ENCODE data around the gene C3orf49. TPM values are rescaled to one million over a fixed set of nuclear protein-coding genes. Genes with fewer than 3 reads are reported as not detected.

Gene C3orf49
- total RNA-seq, 1 donor: not detected

DNA sequence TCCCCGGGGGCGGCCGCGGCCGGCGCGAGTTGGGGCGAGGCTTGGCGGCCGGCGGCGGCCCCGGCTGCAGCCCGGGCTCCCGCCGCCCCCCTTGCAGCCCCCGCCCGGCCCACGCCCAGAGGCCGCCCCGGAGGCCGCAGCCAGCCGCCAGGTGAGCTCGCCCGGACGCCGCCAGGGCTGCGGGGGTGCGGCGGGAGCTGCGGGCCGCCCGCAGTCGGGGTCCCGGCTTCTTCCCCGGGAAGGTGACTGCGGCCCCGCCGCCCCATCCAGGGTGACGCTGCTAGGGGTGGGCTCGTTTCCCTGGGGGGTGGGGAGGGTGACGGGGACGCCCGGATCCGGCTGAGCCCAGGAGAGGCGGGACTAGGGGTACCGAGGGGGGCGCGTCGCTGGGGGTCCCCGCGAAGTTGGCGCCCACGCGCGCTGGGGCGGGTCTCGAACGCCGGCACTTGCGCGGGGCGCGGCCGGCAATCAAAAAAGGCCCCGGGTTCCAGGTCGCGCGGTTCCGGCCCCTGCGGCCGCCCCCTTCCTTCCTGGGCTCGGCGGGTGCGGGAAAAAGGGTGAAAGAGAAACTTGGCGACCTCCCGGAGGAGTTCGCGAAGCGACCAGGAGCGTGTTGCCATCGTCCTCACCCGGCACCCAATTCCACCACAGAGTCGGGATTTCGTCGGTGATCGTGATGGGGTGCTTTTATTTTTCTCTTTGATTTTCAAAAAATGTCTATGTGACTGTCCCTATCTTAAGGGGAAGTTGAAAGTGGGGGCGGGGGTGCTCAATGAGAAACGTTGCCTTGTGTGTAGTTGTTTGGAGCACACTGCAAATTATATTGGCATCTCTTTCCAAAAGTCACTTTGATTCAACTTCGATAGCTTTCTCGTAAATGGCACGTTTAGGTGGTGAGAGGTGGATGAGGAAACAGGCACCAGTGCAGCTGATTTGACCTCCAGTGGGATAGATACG lies 45.2 kb downstream of the C3orf49 start:
- peaks cover 93% of the 10 kb centered on the region for H3K79me2 ChIP-seq (ENCODE audit: insufficient read depth, low read length)
- H3K4me1 ChIP-seq (ENCODE audit: insufficient read depth, low read length): peaks cover 14% of the 10 kb centered on the region
- DNase-seq (ENCODE audit: insufficient read length, low spot score, missing footprints): peak; percentile 93
- no peaks in the 10 kb centered on the region for H3K27me3 ChIP-seq (ENCODE audit: insufficient read depth, low read length)
- H3K4me2 ChIP-seq (ENCODE audit: insufficient read depth, low read length): peak overlapping the region; percentile 95
- no peaks in the 10 kb centered on the region for H3K9me3 ChIP-seq (ENCODE audit: low read depth, low read length)
- H2AFZ ChIP-seq (ENCODE audit: low read length): peak overlapping the region; percentile 83
- peak overlapping the region; percentile 79 for H3K4me3 ChIP-seq (ENCODE audit: insufficient read depth, low read length)
- H4K20me1 ChIP-seq (ENCODE audit: insufficient read depth, low read length): no peaks in the 10 kb centered on the region
- TF ChIP-seq, protein P1, sequence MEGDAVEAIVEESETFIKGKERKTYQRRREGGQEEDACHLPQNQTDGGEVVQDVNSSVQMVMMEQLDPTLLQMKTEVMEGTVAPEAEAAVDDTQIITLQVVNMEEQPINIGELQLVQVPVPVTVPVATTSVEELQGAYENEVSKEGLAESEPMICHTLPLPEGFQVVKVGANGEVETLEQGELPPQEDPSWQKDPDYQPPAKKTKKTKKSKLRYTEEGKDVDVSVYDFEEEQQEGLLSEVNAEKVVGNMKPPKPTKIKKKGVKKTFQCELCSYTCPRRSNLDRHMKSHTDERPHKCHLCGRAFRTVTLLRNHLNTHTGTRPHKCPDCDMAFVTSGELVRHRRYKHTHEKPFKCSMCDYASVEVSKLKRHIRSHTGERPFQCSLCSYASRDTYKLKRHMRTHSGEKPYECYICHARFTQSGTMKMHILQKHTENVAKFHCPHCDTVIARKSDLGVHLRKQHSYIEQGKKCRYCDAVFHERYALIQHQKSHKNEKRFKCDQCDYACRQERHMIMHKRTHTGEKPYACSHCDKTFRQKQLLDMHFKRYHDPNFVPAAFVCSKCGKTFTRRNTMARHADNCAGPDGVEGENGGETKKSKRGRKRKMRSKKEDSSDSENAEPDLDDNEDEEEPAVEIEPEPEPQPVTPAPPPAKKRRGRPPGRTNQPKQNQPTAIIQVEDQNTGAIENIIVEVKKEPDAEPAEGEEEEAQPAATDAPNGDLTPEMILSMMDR (IDR thresholded peaks at IDR 0.05; ENCODE audit: extremely low read depth, low read depth, low read length): no peak
- no peaks in the 10 kb centered on the region for H3K36me3 ChIP-seq (ENCODE audit: insufficient read depth, low read length)
- H3K27ac ChIP-seq (ENCODE audit: low read depth, low read length): peak overlapping the region; percentile 48

GRCh38 chr3:63864965-63865327 lies 45.8 kb downstream of the C3orf49 start:
- TF ChIP-seq, protein P1 (IDR thresholded peaks at IDR 0.05; ENCODE audit: extremely low read depth, low read depth, low read length): no peak
- peak overlapping the region; percentile 48 for H3K27ac ChIP-seq (ENCODE audit: low read depth, low read length)
- peak overlapping the region; percentile 95 for H3K4me2 ChIP-seq (ENCODE audit: insufficient read depth, low read length)
- H3K79me2 ChIP-seq (ENCODE audit: insufficient read depth, low read length): peaks cover 92% of the 10 kb centered on the region
- peaks cover 18% of the 10 kb centered on the region for H3K4me1 ChIP-seq (ENCODE audit: insufficient read depth, low read length)
- H2AFZ ChIP-seq (ENCODE audit: low read length): peak overlapping the region; percentile 83
- peaks cover 4% of the 10 kb centered on the region for H4K20me1 ChIP-seq (ENCODE audit: insufficient read depth, low read length)
- no peaks in the 10 kb centered on the region for H3K36me3 ChIP-seq (ENCODE audit: insufficient read depth, low read length)
- DNase-seq (ENCODE audit: insufficient read length, low spot score, missing footprints): no peak
- H3K9me3 ChIP-seq (ENCODE audit: low read depth, low read length): no peaks in the 10 kb centered on the region
- no peaks in the 10 kb centered on the region for H3K27me3 ChIP-seq (ENCODE audit: insufficient read depth, low read length)
- H3K4me3 ChIP-seq (ENCODE audit: insufficient read depth, low read length): peak overlapping the region; percentile 79

GRCh38 chr3:63867225-63867624 lies 48.1 kb downstream of the C3orf49 start:
- Histone ChIP-seq H3K4me3 (ENCODE audit: insufficient read depth, low read length) (no peak overlapping the region), H2AFZ (ENCODE audit: low read length) (no peak overlapping the region), H4K20me1 (ENCODE audit: insufficient read depth, low read length) (peaks cover 4% of the 10 kb centered on the region), H3K27ac (ENCODE audit: low read depth, low read length) (no peak overlapping the region), H3K27me3 (ENCODE audit: insufficient read depth, low read length) (no peaks in the 10 kb centered on the region), H3K4me1 (ENCODE audit: insufficient read depth, low read length) (peaks cover 37% of the 10 kb centered on the region), H3K36me3 (ENCODE audit: insufficient read depth, low read length) (no peaks in the 10 kb centered on the region), H3K79me2 (ENCODE audit: insufficient read depth, low read length) (peaks cover 85% of the 10 kb centered on the region), H3K9me3 (ENCODE audit: low read depth, low read length) (no peaks in the 10 kb centered on the region), H3K4me2 (ENCODE audit: insufficient read depth, low read length) (no peak overlapping the region)
- DNase-seq (ENCODE audit: insufficient read length, low spot score, missing footprints): no peak
- TF ChIP-seq, protein P1 (IDR thresholded peaks at IDR 0.05; ENCODE audit: extremely low read depth, low read depth, low read length): no peak

DNA sequence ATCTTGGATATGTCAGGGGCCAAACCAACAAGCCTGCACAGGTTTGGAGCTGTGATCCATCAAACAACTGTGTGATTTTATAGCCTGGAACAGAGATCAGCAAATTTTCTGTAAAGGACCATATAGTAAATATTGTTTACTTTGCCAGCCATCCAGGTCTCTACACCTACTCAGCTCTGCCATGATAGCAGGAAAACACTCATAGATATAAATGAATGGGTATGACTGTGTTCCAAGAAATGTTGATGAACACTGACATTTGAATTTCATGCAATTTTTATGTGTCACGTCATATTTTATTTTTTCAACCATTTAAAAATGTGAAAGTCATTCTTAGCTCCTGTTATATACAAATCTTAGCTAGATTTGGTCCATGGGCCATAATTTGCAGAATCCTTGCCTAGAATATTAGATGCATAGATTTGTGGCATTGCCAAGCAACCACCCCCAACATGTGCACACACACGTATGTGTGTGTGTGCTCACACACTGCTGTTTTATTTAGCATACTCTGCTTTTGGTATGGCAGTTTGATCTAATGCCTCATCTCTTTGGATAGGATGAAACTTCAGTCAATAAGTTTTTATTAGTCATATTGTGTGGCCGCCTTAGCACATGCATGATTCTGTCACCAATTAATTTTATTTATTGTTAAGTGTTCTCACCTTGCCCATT lies 51.0 kb downstream of the C3orf49 start:
- no peak overlapping the region for H2AFZ ChIP-seq (ENCODE audit: low read length)
- no peak overlapping the region for H3K4me3 ChIP-seq (ENCODE audit: insufficient read depth, low read length)
- H3K79me2 ChIP-seq (ENCODE audit: insufficient read depth, low read length): peaks cover 85% of the 10 kb centered on the region
- DNase-seq (ENCODE audit: insufficient read length, low spot score, missing footprints): peak; percentile 55
- H3K9me3 ChIP-seq (ENCODE audit: low read depth, low read length): no peaks in the 10 kb centered on the region
- H3K4me2 ChIP-seq (ENCODE audit: insufficient read depth, low read length): peak overlapping the region; percentile 46
- H3K36me3 ChIP-seq (ENCODE audit: insufficient read depth, low read length): no peaks in the 10 kb centered on the region
- peaks cover 26% of the 10 kb centered on the region for H4K20me1 ChIP-seq (ENCODE audit: insufficient read depth, low read length)
- TF ChIP-seq, protein P1 (IDR thresholded peaks at IDR 0.05; ENCODE audit: extremely low read depth, low read depth, low read length): no peak
- peak overlapping the region; percentile 40 for H3K27ac ChIP-seq (ENCODE audit: low read depth, low read length)
- no peaks in the 10 kb centered on the region for H3K27me3 ChIP-seq (ENCODE audit: insufficient read depth, low read length)
- H3K4me1 ChIP-seq (ENCODE audit: insufficient read depth, low read length): peaks cover 32% of the 10 kb centered on the region
